ENCODE measurements around the gene PCSK9.

PCSK9 gene

GRCh38 chr1:55043726-55044125 lies 4.4 kb downstream of the PCSK9 start:
- no peak for DNase-seq (ENCODE audit: low read depth, low spot score)

DNA sequence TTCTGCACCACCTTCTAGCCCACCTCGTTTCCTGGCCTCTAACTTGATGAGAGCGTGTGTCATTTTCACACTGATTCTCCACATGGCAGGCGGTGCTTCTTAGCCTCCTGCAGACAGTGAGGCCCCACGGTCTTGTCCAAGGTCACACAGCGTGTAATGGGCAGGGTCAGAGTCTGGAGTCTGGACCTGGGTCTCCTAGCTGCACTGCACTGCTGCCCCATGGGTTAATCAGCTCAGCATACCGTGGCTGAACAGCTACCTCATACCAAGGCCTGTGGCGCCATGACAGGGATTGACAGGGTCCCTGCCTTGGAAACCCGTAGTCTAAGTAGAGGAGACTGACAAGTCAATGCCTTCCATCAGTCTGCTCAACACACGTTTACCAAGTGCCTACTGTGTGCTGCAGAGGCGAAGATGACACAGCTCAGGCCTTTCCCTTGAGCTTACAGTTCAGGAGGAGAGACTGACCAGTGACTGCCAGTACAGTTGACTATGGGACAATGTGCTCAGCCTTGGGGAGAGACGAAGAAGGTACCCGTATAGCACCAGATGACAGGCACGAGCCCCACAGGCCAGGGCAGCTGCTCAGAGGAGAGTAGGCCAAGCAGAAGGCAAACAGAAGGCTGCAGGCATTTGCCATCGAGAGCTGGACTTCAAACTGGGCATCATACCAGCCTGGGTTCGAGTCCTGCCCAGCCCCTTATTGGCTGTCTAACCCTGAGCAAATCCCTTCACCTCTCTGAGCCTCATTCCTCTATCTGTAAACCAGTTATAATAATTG lies 5.5 kb downstream of the PCSK9 start:
- DNase-seq (ENCODE audit: low read depth, low spot score) = no peak

GRCh38 chr1:55045430-55045829 lies 6.1 kb downstream of the PCSK9 start:
- DNase-seq (ENCODE audit: low read depth, low spot score) = no peak

DNA sequence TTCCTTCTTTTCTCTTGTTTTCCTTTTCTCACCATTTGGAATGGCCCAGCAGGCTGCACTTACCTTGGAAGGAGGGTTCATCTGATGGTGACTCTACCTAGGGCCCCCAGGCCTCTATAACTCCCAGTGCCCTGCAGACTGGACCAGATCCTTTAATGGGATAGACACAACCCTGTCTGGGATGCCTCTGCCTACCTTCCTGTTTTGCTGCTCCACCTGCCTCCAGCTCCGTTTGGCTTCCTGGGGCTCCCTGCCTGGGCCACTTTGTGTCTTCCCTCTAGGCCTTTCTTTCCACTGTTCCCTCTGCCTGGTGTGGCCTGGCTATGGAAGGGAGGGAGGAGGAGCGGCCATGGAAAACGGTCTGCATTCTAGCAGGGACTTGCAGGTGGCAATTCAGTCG lies 7.5 kb downstream of the PCSK9 start:
- DNase-seq (ENCODE audit: low read depth, low spot score) = no peak

GRCh38 chr1:55047611-55048010 lies 8.3 kb downstream of the PCSK9 start:
- no peak for DNase-seq (ENCODE audit: low read depth, low spot score)

DNA sequence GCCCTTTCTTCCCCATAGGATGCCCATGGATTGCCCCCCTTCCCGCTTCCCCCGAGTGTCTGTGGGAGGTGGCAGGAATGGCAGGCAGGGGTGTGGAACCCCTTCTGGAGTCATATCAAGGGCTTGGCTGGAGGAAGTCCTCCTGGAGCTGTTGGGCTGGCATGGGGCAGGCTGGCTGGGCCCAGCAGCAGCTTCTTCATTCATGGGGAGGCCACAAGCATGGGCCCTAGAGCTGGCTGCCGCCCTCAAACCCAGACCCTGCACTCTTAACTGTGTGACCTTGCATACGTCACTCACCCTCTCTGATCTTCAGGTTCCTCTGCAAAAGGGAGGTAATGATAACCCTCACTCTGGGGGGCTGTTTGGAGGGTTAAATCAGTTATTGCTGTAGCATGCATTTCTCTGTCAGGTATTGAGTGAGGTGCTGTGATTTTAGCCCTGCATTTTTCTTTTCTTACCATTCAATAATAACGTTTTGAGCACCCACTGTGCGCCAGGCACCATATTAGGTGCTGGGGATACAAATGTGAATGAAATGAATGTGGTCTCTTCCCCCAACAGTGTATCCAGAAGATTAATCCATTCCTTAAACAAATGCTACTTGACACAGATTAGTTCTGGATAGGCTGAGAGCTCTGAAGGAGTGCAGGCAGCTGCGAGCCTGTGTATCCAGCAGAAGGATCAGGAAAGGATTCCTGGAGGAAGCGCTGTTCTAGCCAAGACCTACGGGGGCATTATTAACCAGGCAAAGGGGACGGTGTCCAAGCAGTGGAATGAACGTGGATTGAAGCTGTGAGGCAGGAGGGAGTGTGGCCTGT lies 9.3 kb downstream of the PCSK9 start:
- DNase-seq (ENCODE audit: low read depth, low spot score) = no peak

- DNase-seq (ENCODE audit: low read depth, low spot score) = peak; percentile 18
These were observed 10.0 kb downstream of the PCSK9 start for GRCh38 chr1:55049271-55049913.

- no peak for DNase-seq (ENCODE audit: low read depth, low spot score)
These were observed 10.5 kb downstream of the PCSK9 start for GRCh38 chr1:55049914-55050278.

GRCh38 chr1:55050283-55050682 lies 10.9 kb downstream of the PCSK9 start:
- DNase-seq (ENCODE audit: low read depth, low spot score) = no peak

- no peak for DNase-seq (ENCODE audit: low read depth, low spot score)
These were observed 11.8 kb downstream of the PCSK9 start for GRCh38 chr1:55051169-55051568.

DNA sequence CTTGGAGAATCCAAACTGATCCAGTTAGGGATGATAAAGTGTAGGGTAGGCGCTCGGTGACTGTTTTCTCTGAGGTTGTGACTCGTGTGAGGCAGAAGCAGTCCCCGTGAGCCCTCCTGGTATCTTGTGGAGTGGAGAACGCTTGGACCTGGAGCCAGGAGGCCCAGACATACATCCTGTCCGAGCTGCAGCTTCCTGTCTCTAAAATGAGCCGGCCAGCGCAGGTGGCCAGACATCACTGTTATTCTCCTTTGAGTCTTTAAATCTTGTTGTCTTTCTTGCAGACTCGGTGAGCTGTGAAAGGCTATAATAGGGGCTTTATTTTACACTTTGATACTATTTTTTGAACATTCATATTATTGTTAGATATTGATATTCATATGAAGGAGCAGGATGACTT lies 12.3 kb downstream of the PCSK9 start:
- no peak for DNase-seq (ENCODE audit: low read depth, low spot score)

DNA sequence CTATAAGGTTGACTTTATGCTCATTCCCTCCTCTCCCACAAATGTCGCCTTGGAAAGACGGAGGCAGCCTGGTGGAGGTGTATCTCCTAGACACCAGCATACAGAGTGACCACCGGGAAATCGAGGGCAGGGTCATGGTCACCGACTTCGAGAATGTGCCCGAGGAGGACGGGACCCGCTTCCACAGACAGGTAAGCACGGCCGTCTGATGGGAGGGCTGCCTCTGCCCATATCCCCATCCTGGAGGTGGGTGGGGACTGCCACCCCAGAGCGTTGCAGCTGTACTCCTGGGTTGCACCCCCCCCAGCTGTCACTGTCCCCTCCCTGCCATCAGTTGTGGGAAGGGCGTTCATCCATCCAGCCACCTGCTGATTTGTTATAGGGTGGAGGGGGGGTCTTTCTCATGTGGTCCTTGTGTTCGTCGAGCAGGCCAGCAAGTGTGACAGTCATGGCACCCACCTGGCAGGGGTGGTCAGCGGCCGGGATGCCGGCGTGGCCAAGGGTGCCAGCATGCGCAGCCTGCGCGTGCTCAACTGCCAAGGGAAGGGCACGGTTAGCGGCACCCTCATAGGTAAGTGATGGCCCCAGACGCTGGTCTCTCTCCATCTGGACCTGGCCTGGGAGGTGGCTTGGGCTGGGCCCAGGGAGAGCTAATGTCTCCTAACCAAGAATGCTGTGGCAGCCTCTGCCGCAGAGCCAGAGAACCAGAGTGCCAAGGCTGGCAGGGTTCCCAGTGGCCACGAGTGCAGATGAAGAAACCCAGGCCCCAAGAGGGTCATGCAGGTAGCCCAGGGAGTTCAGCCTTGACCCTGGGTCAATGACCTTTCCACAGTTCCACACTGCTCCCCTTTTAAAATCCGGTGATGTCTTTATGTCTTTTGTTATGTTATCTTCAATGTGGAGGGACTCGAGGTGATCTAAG lies 13.1 kb downstream of the PCSK9 start:
- DNase-seq (ENCODE audit: low read depth, low spot score) = no peak

DNA sequence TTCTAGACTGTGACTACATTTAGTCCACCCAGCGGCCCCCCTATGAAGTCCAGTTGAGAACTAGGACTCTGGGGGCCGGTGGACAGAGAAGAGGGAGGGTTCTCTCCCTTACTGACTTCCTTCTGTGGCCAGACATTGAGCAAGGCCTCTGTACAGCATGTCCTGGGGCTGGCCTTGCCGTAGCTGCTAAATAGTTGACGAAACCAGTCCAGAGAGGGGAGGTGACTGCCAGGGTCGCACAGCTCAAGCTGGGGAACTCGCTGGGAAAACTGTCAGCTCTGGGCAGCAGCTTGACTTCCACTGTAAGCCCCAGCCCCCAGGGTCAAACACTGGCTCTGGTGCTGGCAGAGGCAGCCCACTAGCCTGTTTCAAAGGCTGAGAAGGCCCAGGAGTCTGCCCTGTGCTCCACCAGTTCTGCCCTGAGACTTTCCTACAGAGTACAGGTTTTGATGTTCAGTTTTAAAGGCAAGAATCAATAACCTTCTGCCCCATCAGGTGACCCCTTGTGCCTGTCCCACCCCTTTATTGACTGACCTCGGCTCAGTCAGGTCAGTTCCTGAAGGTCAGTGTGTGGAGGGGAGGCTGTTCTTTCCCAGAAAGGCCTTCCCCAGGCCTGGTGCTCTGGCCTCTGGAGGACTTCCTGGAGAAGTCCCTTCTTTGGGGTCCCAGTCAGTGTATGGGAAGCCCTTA lies 14.1 kb downstream of the PCSK9 start:
- DNase-seq (ENCODE audit: low read depth, low spot score) = no peak

GRCh38 chr1:55054396-55054795 lies 15.0 kb downstream of the PCSK9 start:
- no peak for DNase-seq (ENCODE audit: low read depth, low spot score)

DNA sequence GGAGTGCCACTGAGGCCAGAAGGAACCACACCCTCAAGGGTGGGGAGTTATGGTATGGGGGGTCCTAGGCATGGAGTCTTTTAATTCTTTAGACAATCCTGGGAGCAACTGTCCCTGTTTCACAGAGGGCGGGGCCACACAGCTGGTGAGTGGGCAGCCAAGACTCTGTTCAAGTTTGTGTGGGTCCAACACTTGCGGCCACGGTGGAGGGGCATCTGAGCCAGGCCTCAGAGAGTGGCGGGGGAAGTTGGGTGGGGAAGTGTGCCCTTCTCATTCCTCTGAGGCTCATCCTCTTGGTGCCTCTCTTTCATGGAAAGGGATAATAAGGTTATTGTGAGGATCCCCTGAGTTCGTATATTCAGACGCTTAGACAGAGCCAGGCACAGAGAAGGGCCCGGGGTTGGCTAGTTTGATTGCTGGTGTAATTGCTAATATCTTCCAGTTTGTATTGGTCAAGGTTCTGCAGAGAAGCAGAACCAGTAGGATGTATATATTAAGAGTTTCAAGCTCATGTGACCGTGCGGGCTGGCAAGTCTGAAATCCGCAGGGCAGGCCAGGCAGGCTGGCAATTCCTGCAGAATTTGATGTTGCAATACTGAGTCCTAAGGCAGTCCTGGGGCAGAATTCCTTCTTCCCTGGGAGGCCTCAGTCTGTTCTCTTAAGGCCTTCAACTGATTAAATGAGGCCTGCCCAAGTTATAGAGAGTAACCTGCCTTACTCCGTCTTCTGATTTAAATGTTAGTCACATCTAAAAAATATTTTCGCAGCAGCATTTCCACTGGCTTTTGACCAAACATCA lies 15.9 kb downstream of the PCSK9 start:
- DNase-seq (ENCODE audit: low read depth, low spot score) = peak; percentile 16

DNA sequence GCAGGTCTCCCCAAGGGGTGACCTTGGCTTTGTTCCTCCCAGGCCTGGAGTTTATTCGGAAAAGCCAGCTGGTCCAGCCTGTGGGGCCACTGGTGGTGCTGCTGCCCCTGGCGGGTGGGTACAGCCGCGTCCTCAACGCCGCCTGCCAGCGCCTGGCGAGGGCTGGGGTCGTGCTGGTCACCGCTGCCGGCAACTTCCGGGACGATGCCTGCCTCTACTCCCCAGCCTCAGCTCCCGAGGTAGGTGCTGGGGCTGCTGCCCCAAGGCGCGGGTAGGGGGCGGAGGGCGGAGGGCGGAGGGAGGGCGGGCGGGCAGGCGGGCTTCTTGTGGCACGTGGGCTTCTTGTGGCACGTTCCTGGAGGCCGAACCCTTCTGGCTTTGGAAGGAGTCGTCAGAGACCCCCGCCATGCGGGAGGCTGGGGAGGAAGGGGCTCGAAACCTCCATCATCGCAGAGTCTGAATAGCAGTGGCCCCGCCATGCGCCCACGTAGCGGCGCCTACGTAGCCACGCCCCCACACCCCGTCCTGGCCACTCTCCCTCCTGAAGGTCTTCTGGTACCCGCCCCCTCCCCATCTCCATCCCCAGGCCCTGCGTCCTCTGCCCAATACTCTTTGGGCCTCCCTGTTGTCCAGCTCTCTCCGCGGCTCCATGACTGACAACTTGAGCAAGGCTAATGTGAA lies 16.7 kb downstream of the PCSK9 start:
- DNase-seq (ENCODE audit: low read depth, low spot score) = no peak

DNA sequence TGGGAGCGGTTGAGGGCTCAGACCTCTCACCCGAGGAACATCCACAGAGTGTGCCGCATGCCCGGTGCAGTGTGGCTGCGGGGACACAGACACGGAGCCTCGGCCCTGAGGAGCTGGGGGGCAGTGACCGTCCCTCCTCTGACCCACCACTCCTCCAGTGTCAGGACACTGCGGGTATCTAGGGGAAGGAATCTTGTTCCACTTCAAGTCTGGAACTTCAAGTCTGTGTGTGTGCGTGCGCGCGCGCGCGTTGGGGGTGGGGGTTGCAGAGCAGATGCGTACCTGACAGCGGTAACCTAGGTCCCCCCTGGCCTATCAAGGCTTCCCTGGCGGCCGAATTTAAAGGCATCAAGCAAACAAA lies 17.3 kb downstream of the PCSK9 start:
- DNase-seq (ENCODE audit: low read depth, low spot score) = no peak

- no peak for DNase-seq (ENCODE audit: low read depth, low spot score)
These were observed 18.1 kb downstream of the PCSK9 start for GRCh38 chr1:55057270-55057955.

GRCh38 chr1:55057956-55058298 lies 18.6 kb downstream of the PCSK9 start:
- DNase-seq (ENCODE audit: low read depth, low spot score) = no peak

All from ELF-1 (cell line).